IMR-90 (cell line): ENCODE results near the gene NANOS3. TPM values are rescaled to one million over a fixed set of nuclear protein-coding genes. Genes with fewer than 3 reads are reported as not detected.

Experiments
- ATAC-seq: fragments of 200-7000 bp; cut with Tn5 transposase; 2 replicates; pipeline ENCODE4 v1.9.1; 2020; ENCODE audit warnings: low read depth, mild to moderate bottlenecking, moderate library complexity
- BruUV-seq: library from RNA; stranded (reverse); fragments of 400-500 nt; replicated peaks from 2 replicates; lab custom pipeline; 2021; lab: Mats Ljungman, UMichigan
- CTCF ChIA-PET: fragments of 300-600 bp; formaldehyde crosslinking; extraction: SDS; loops from one replicate; lab custom pipeline; 2021; ENCODE audit warnings: antibody characterized with exemption; lab: Yijun Ruan, JAX
- POLR2A ChIA-PET: fragments of 300-600 bp; sonication (Branson Sonifier 250); formaldehyde crosslinking; loops from one replicate; lab custom pipeline; 2022; ENCODE audit warnings: antibody characterized with exemption; ENCODE audit not compliant: unreplicated experiment; lab: Charles Lee
- DNase-seq: peaks from one replicate; pipeline ENCODE4 v3.0.0; 2013
- H2AFZ ChIP-seq: replicated peaks from 2 replicates; pipeline ENCODE3; 2013; ENCODE audit warnings: low read length, mild to moderate bottlenecking; ENCODE audit not compliant: poor library complexity
- H2AK5ac ChIP-seq: 2 replicates; pipeline ENCODE4 v1.6.1; 2013; ENCODE audit warnings: low read depth, low read length, inconsistent platforms
- H2AK9ac ChIP-seq: replicated peaks from 2 replicates; pipeline ENCODE3; 2013; ENCODE audit warnings: mild to moderate bottlenecking, low read depth, low read length, moderate library complexity; ENCODE audit not compliant: poor library complexity
- H2BK120ac ChIP-seq: 2 replicates; pipeline ENCODE4 v1.6.1; 2013; ENCODE audit warnings: low read depth, low read length, inconsistent platforms
- H2BK15ac ChIP-seq: 3 replicates; pipeline ENCODE4 v1.6.1; 2013; ENCODE audit warnings: low read depth, low read length, inconsistent platforms
- H2BK20ac ChIP-seq: 2 replicates; pipeline ENCODE4 v1.6.1; 2013; ENCODE audit warnings: low read depth, mild to moderate bottlenecking, inconsistent platforms, low read length, moderate library complexity
- H2BK5ac ChIP-seq: 2 replicates; pipeline ENCODE4 v1.6.1; 2013; ENCODE audit warnings: mild to moderate bottlenecking, low read depth, low read length, inconsistent platforms; ENCODE audit not compliant: poor library complexity, severe bottlenecking
- H3K14ac ChIP-seq: replicated peaks from 2 replicates; pipeline ENCODE4 v1.6.1; 2013; ENCODE audit warnings: low read depth, low read length, inconsistent platforms
- H3K18ac ChIP-seq: 2 replicates; pipeline ENCODE4 v1.6.1; 2013; ENCODE audit warnings: low read depth, low read length, control low read depth
- H3K23ac ChIP-seq: 2 replicates; pipeline ENCODE4 v1.6.1; 2013; ENCODE audit warnings: low read depth, low read length, inconsistent platforms
- H3K27ac ChIP-seq: 2 replicates; pipeline ENCODE4 v1.5.1; 2013; ENCODE audit warnings: mild to moderate bottlenecking, control low read depth, low read length; ENCODE audit not compliant: insufficient read depth
- H3K27me3 ChIP-seq: 2 replicates; pipeline ENCODE4 v1.6.1; 2013; ENCODE audit warnings: low read length; ENCODE audit not compliant: control insufficient read depth, insufficient read depth
- H3K36me3 ChIP-seq: 2 replicates; pipeline ENCODE4 v1.6.1; 2013; ENCODE audit warnings: low read length, mixed read lengths; ENCODE audit not compliant: control insufficient read depth, insufficient read depth
- H3K4ac ChIP-seq: 2 replicates; pipeline ENCODE4 v1.6.1; 2013; ENCODE audit warnings: low read depth, low read length, inconsistent platforms
- H3K4me1 ChIP-seq: 2 replicates; pipeline ENCODE4 v1.6.1; 2013; ENCODE audit warnings: low read length, mixed read lengths; ENCODE audit not compliant: control insufficient read depth, insufficient read depth
- H3K4me2 ChIP-seq: 2 replicates; pipeline ENCODE4 v1.6.1; 2013; ENCODE audit warnings: low read depth, mild to moderate bottlenecking, control low read depth, low read length, moderate library complexity
- H3K4me3 ChIP-seq: 2 replicates; pipeline ENCODE4 v1.5.1; 2013; ENCODE audit warnings: low read depth, mild to moderate bottlenecking, control low read depth, low read length, moderate library complexity; ENCODE audit not compliant: insufficient read depth
- H3K56ac ChIP-seq: 2 replicates; pipeline ENCODE4 v1.6.1; 2013; ENCODE audit warnings: low read length, inconsistent platforms; ENCODE audit not compliant: insufficient read depth; ENCODE audit errors: extremely low read depth
- H3K79me1 ChIP-seq, 2 experiments: 2 replicates each; pipeline ENCODE4 v1.6.1; 2013; ENCODE audit warnings: low read length in 2 of 2, inconsistent platforms in 1 of 2, low read depth in 1 of 2
- H3K9ac ChIP-seq: 2 replicates; pipeline ENCODE4 v1.6.1; 2013; ENCODE audit warnings: low read depth, low read length, control low read depth
- H3K9me1 ChIP-seq: 2 replicates; pipeline ENCODE4 v1.6.1; 2013; ENCODE audit warnings: low read length, inconsistent platforms; ENCODE audit not compliant: insufficient read depth
- H3K9me3 ChIP-seq: 2 replicates; pipeline ENCODE4 v1.6.1; 2013; ENCODE audit warnings: low read length; ENCODE audit not compliant: control insufficient read depth, insufficient read depth
- H4K20me1 ChIP-seq: 2 replicates; pipeline ENCODE4 v1.6.1; 2013; ENCODE audit warnings: low read length, inconsistent platforms; ENCODE audit not compliant: insufficient read depth
- H4K5ac ChIP-seq: 2 replicates; pipeline ENCODE4 v1.6.1; 2013; ENCODE audit warnings: mild to moderate bottlenecking, low read depth, low read length, control low read depth
- H4K8ac ChIP-seq, 2 experiments: 2 replicates each; pipeline ENCODE4 v1.6.1; 2013; ENCODE audit warnings: low read depth in 2 of 2, low read length in 2 of 2, control low read depth in 1 of 2, inconsistent platforms in 1 of 2
- H4K91ac ChIP-seq: 2 replicates; pipeline ENCODE4 v1.6.1; 2013; ENCODE audit warnings: low read depth, low read length, inconsistent platforms; ENCODE audit not compliant: insufficient read depth
- BHLHE40 ChIP-seq: fragments of 150-350 bp; IDR thresholded peaks from 2 replicates; pipeline ENCODE4 v1.6.1; 2016; ENCODE audit warnings: mild to moderate bottlenecking, low read depth, low read length
- CHD1 ChIP-seq: IDR thresholded peaks from 2 replicates; pipeline ENCODE4 v1.6.1; 2012; ENCODE audit warnings: low read depth, low read length, improper control_type of control experiment
- CTCF ChIP-seq: conservative IDR thresholded peaks from 2 replicates; pipeline ENCODE4 v1.5.1; 2012; ENCODE audit warnings: mild to moderate bottlenecking, low read depth, low read length, improper control_type of control experiment
- ELK1 ChIP-seq: fragments of 150-350 bp; IDR thresholded peaks from 2 replicates; pipeline ENCODE4 v1.6.1; 2016; ENCODE audit warnings: low read depth, mild to moderate bottlenecking, low read length, moderate library complexity, borderline replicate concordance
- FOS ChIP-seq: fragments of 150-350 bp; IDR thresholded peaks from 2 replicates; pipeline ENCODE4 v1.6.1; 2016; ENCODE audit warnings: low read depth, low read length
- MAFK ChIP-seq: IDR thresholded peaks from 2 replicates; pipeline ENCODE4 v1.6.1; 2012; ENCODE audit warnings: low read depth, low read length, improper control_type of control experiment
- MAZ ChIP-seq: IDR thresholded peaks from 2 replicates; pipeline ENCODE4 v1.6.1; 2012; ENCODE audit warnings: low read depth, mild to moderate bottlenecking, low read length, improper control_type of control experiment, moderate library complexity, borderline replicate concordance
- MXI1 ChIP-seq: IDR thresholded peaks from 2 replicates; pipeline ENCODE4 v1.6.1; 2012; ENCODE audit warnings: low read depth, mild to moderate bottlenecking, low read length, moderate library complexity, borderline replicate concordance
- NFE2L2 ChIP-seq: fragments of 150-350 bp; IDR thresholded peaks from 2 replicates; pipeline ENCODE4 v1.6.1; 2016; ENCODE audit warnings: low read depth, mild to moderate bottlenecking, low read length
- POLR2A ChIP-seq: IDR thresholded peaks from 2 replicates; pipeline ENCODE4 v1.6.1; 2012; ENCODE audit warnings: mild to moderate bottlenecking, low read depth, low read length
- RAD21 ChIP-seq: IDR thresholded peaks from 2 replicates; pipeline ENCODE4 v1.6.1; 2012; ENCODE audit warnings: low read length, improper control_type of control experiment
- RCOR1 ChIP-seq: IDR thresholded peaks from 2 replicates; pipeline ENCODE4 v1.6.1; 2012; ENCODE audit warnings: mild to moderate bottlenecking, low read length, improper control_type of control experiment; ENCODE audit not compliant: insufficient replicate concordance
- RFX5 ChIP-seq: IDR thresholded peaks from 2 replicates; pipeline ENCODE4 v1.8.0; 2012; ENCODE audit warnings: low read depth, mild to moderate bottlenecking, low read length, moderate library complexity
- WGBS, 2 experiments: methylation state at CpG; one replicate each; pipeline versions ENCODE4 v1.1.5 to v1.1.7; 2013; ENCODE audit warnings: missing lambda C conversion rate in 2 of 2; ENCODE audit not compliant: insufficient read length in 1 of 2; ENCODE audit errors: extremely low coverage in 2 of 2; 5-methylcytosine and 5-hydroxymethylcytosine counted together
- dilution Hi-C: fragments of 300-500 bp; cut with HindIII; formaldehyde crosslinking; loops from one replicate; pipeline ENCODE4 v1.14.3; 2018; ENCODE audit warnings: low sequenced_read_pairs; ENCODE audit not compliant: unreplicated experiment
- in situ Hi-C: fragments of 300-500 bp; cut with MboI; formaldehyde crosslinking; loops from 3 replicates; pipeline ENCODE4 v1.14.3; 2019; ENCODE audit warnings: low sequenced_read_pairs, inconsistent platforms, mixed read lengths
- intact Hi-C: fragments of 100-400 bp; cut with micrococcal nuclease; formaldehyde crosslinking; loops from 2 replicates; pipeline ENCODE4 v1.10.0; 2022
- polyA plus RNA-seq, 3 experiments: library from polyadenylated mRNA; depleted of rRNA; stranded (reverse); fragments of >200 nt; gene quantifications; 2 replicates each; pipeline ENCODE4 v1.2.3, GENCODE V29; 2012; ENCODE audit warnings: low replicate concordance in 1 of 3
- total RNA-seq: library from RNA; depleted of rRNA; stranded (reverse); fragments of >200 nt; gene quantifications from 2 replicates; pipeline ENCODE4 v1.2.3, GENCODE V29; 2012

The NANOS3 gene
- total and polyA plus RNA-seq, 2 of the 4 experiments (the other 2 are of a cell fraction): 0.63 TPM; not detected in 1

GRCh38 chr19:13831537-13832467, 45.1 kb upstream of the NANOS3 start:
- H3K36me3 ChIP-seq: peaks cover 49% of the 10 kb centered on the region
- no peak overlapping the region for H3K4ac ChIP-seq
- H2AFZ ChIP-seq: no peak overlapping the region
- H2BK15ac ChIP-seq: no peak overlapping the region
- H3K27ac ChIP-seq: no peak overlapping the region
- dilution Hi-C loops (no loop called here), intact Hi-C loops (no loop called here), in situ Hi-C loops (loop anchor here (25.0 kb wide), 1 partner anchor 1045 kb away; the partner anchor contains the start of genes HOOK2 and JUNB)
- peaks cover 76% of the 10 kb centered on the region for H4K20me1 ChIP-seq
- H3K79me1 ChIP-seq: peaks cover 6 to 62% of the 10 kb centered on the region in 2 experiments; a peak in 3 of 4 replicates
- H3K9me3 ChIP-seq: no peaks in the 10 kb centered on the region
- ChIA-PET POLR2A (interaction anchor here (0.5 kb wide), 1 partner anchor 47 kb away, joined by 3 read pairs; no protein-coding TSS in a partner anchor), CTCF (no interaction called here)
- peaks cover 5% of the 10 kb centered on the region for H3K9me1 ChIP-seq
- H4K91ac ChIP-seq: no peak overlapping the region
- H3K4me2 ChIP-seq: no peak overlapping the region
- no peaks in the 10 kb centered on the region for H3K27me3 ChIP-seq
- no peak overlapping the region for H2BK5ac ChIP-seq
- no peak overlapping the region for H4K5ac ChIP-seq
- no TSS peak for BruUV-seq
- no peak overlapping the region for H2BK20ac ChIP-seq
- no peak overlapping the region for H4K8ac ChIP-seq
- H3K56ac ChIP-seq: no peak overlapping the region
- ATAC-seq: no peak
- H3K4me3 ChIP-seq: no peak overlapping the region
- H3K9ac ChIP-seq: no peak overlapping the region
- H2AK5ac ChIP-seq: no peak overlapping the region
- H3K4me1 ChIP-seq: peaks cover 22% of the 10 kb centered on the region
- no peak for DNase-seq
- no peak overlapping the region for H3K18ac ChIP-seq
- no peak overlapping the region for H3K14ac ChIP-seq
- no peak overlapping the region for H2BK120ac ChIP-seq
- WGBS, 2 experiments: no CpG with 5 or more reads among the region's 22 CpGs
- no peak overlapping the region for H3K23ac ChIP-seq
- H2AK9ac ChIP-seq: no peak overlapping the region
- TF ChIP-seq MXI1 (no peak), NFE2L2 (0 out of 2 replicates have a peak, but pooled peaks have one; percentile 4), MAFK (no peak), BHLHE40 (no peak), FOS (no peak), ELK1 (no peak), MAZ (peak; percentile 13; the same call in 1 of the 2 replicates), RFX5 (no peak), CTCF (no peak), CHD1 (peak; percentile 37; the same call in 1 of the 2 replicates), RAD21 (no peak), POLR2A (peak; percentile 88), RCOR1 (no peak)
